Measurements from ENCODE around the gene BMP3.

The BMP3 gene

DNA sequence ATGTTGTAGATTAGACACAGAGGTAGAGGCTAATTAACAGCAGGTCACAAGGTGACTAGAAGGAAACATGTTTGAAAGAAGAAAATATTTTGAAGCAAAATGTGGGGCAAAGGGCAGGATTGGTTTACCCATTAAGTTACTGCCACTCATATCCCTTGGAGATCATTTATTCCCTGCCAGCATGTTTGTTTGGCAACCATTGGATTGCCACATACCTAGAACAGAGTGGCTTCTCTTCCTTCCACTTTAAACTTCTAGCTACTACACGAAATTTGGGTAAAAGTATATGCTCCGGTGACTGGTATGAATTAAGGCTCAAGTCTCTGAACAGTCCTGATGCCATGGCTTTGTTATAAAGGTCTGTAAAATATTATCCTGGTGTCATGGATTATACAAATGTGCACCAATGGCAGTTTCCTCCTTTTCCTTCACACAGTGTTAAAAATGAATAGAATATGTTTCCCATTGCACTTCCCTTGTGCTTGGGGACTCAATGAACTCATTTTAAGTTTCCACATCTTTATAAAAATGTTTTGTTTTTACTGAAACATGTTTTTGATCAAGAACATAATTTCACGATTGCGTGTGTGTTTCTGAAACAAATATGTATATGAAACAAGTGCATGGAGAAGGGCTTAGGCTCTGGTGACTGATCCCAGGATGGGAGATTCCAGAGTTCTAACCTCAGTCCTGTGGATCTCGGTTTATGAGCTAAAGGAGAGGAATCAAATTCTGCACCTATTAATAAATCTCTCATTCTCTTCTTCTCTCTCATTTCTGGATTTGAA is 12.3 kb downstream of the BMP3 start:
- DNase-seq (ENCODE audit: low spot score), result no peak
- in situ Hi-C loops (cut with MboI; ENCODE audit: low pct_unique_long_range_greater_than_20kb, low sequenced_read_pairs, unreplicated experiment), result loop anchor here (10.0 kb wide), 1 partner anchor 678 kb away; no protein-coding TSS in a partner anchor
- no peak for TF ChIP-seq CTCF (IDR thresholded peaks at IDR 0.05; ENCODE audit: extremely low read depth, insufficient read depth, missing control alignments)

GRCh38 chr4:81049330-81049729 is 18.8 kb downstream of the BMP3 start:
- DNase-seq (ENCODE audit: low spot score), result no peak
- in situ Hi-C loops (cut with MboI; ENCODE audit: low pct_unique_long_range_greater_than_20kb, low sequenced_read_pairs, unreplicated experiment), result loop anchor here (10.0 kb wide), 1 partner anchor 685 kb away; no protein-coding TSS in a partner anchor

DNA sequence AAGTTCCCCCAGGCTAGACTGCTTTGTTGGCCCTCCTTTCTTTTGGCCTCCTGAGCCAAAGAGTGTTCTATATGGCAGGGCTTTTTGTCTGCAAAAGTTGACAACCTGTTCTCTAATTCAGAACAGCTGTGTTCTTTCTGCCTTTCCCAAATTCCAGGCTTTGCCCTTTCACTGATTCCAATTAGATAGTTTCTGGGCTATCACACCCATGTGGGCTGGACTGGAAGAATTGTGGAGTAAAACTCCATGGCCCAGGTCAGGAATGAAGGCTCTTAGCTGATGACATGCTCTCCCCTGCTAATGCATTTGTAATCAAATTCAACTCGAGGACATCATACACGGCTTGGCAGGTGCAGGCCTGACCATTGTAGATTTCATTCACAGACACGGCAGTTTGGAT is 19.4 kb downstream of the BMP3 start:
- no peak for TF ChIP-seq CTCF (IDR thresholded peaks at IDR 0.05; ENCODE audit: extremely low read depth, insufficient read depth, missing control alignments)
- no peak for DNase-seq (ENCODE audit: low spot score)
- in situ Hi-C loops (cut with MboI; ENCODE audit: low pct_unique_long_range_greater_than_20kb, low sequenced_read_pairs, unreplicated experiment), result loop anchor here (10.0 kb wide), 1 partner anchor 685 kb away; no protein-coding TSS in a partner anchor

More at GRCh38 chr4:81049330-81049729, 18.8 kb downstream of the BMP3 start:
- no peak for TF ChIP-seq CTCF (IDR thresholded peaks at IDR 0.05; ENCODE audit: extremely low read depth, insufficient read depth, missing control alignments)

DNA sequence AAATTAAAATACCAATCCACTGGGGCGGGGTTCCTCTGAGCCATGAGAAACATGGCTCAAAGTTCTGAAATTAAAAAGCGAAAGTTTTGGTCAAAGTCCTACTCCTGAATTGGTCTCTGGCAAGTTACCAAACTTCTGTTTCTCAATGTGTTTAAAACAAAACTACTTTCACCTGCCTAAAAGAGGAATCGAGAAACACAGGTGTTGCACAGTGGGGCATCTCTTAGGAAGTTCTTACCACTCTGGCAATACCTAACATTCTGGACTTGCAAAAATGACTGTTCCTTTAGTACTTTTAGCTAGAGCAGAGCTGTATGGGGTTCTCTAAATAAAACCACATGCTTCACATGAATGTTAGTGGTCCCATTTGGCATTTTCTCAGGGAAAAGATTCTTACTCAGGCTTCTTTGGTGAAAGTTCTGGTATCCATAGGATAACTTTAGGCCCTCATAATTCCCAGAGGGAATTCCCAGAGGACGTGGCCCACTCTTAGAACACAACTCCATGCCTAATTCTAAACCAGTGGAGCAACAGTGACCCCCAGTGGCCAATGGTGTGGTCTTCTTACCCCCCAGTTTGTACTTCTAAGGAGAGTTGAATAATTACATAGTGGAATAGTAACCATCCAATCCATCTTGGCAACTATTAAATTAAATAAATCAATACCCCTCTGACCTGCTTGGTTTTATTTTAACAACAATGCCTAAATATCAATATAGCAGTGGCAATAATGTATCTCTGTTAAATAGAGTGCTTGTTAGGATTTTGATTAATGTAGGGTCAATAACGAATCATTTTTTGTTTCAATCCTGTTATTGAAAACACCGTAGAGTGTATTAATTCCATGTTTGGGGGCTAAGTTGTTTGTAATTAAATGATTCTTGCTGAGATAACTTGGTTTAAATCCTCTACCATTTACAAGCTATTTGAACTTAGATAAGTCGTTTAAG is 21.9 kb downstream of the BMP3 start:
- in situ Hi-C loops (cut with MboI; ENCODE audit: low pct_unique_long_range_greater_than_20kb, low sequenced_read_pairs, unreplicated experiment), result no loop called here
- no peak for DNase-seq (ENCODE audit: low spot score)
- peak; percentile 75 for TF ChIP-seq CTCF (IDR thresholded peaks at IDR 0.05; ENCODE audit: extremely low read depth, insufficient read depth, missing control alignments)

DNA sequence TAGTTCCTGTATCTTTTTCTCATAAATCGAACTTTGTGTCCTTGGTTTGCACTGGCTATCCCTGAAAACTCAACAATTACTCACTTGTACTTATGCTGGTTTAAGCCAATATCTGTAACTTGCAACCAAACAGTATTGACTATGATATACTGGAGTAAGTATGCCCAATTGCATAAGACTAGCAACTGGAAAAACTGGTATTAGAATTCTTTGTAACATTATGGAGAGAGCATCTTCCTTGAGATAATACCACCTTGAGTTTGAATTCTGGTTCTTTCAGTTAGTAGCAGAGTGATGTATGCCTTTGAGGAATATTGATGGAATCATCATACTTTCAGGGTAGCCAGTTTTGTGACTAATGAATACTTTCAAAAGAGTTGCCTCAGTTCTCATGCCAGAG is 28.1 kb downstream of the BMP3 start:
- TF ChIP-seq CTCF (IDR thresholded peaks at IDR 0.05; ENCODE audit: extremely low read depth, insufficient read depth, missing control alignments), result no peak
- no peak for DNase-seq (ENCODE audit: low spot score)
- in situ Hi-C loops (cut with MboI; ENCODE audit: low pct_unique_long_range_greater_than_20kb, low sequenced_read_pairs, unreplicated experiment), result no loop called here

DNA sequence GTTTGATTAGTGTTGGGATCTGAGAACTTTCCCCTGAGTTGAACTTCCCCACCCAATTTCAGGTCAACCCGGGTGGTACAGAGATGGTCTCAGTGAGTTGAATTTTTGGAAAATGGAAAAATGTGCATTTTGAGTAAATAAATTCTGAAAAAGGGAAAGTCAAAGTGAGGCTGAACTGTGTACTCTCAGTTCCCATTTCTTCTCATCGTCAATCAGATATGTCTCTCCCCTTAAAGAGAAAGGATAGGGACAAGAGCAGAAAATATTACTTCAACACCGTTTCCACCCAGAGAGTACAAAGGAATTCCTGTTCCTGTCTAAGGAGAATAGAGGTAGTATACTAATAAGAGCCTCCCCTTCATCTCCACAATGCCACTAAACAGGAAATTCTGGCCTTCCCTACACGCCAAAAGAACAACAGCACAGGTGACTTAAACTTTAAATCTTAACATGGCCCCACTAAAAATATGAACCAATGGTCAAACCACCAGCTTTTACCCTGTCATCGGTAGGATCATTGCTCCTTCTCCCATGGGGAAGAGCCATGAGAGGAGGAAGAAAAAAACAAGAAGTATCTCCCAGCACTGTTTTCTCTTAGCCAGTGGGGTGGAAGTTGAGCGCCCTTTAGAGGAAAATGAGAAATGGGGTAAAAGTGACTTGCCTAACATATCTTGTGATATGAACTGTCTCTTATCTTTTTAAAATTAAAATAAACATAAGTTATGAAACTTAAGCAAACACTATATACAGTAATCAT is 30.3 kb downstream of the BMP3 start:
- in situ Hi-C loops (cut with MboI; ENCODE audit: low pct_unique_long_range_greater_than_20kb, low sequenced_read_pairs, unreplicated experiment), result no loop called here
- DNase-seq (ENCODE audit: low spot score), result no peak
- TF ChIP-seq CTCF (IDR thresholded peaks at IDR 0.05; ENCODE audit: extremely low read depth, insufficient read depth, missing control alignments), result no peak

All from GM13977 (cell line).